NCI-H524 (cell line): ENCODE measurements around the gene MACROD2.
"Not testable (repeated sequence)": the region's sequence is repeated elsewhere in the genome, so short reads cannot be mapped to it uniquely, and the experiment has no call there.

Source experiments
- DNase-seq, 2 experiments: peaks; one replicate each; lab custom pipeline; 2025; lab: John Stamatoyannopoulos, UW

MACROD2 gene

GRCh38 chr20:14915356-14915755 is 920.0 kb downstream of the MACROD2 start:
- DNase-seq = no peak

GRCh38 chr20:14916360-14916920 is 921.1 kb downstream of the MACROD2 start:
- no peak for DNase-seq

GRCh38 chr20:14918281-14918680 is 923.0 kb downstream of the MACROD2 start:
- no peak for DNase-seq

- no peak for DNase-seq
These were observed 923.7 kb downstream of the MACROD2 start for GRCh38 chr20:14918976-14919375.

GRCh38 chr20:14919501-14920081 is 924.3 kb downstream of the MACROD2 start:
- DNase-seq = no peak

- no peak for DNase-seq
These were observed 926.2 kb downstream of the MACROD2 start for GRCh38 chr20:14921513-14921912.

GRCh38 chr20:14922503-14923267 is 927.4 kb downstream of the MACROD2 start:
- no peak for DNase-seq

GRCh38 chr20:14924433-14924832 is 929.1 kb downstream of the MACROD2 start:
- no peak for DNase-seq

GRCh38 chr20:14925300-14925699 is 930.0 kb downstream of the MACROD2 start:
- no peak for DNase-seq

GRCh38 chr20:14926436-14926835 is 931.1 kb downstream of the MACROD2 start:
- DNase-seq = not testable (repeated sequence)

- DNase-seq = peak; percentile 4 to 56
These were observed 932.8 kb downstream of the MACROD2 start for GRCh38 chr20:14928083-14928482.

- DNase-seq = no peak
These were observed 934.1 kb downstream of the MACROD2 start for GRCh38 chr20:14929388-14929787.

GRCh38 chr20:14932040-14932439 is 936.7 kb downstream of the MACROD2 start:
- DNase-seq = no peak

GRCh38 chr20:14935285-14935684 is 940.0 kb downstream of the MACROD2 start:
- DNase-seq = no peak

- DNase-seq = no peak
These were observed 941.7 kb downstream of the MACROD2 start for GRCh38 chr20:14937021-14937420.

- no peak for DNase-seq
These were observed 942.5 kb downstream of the MACROD2 start for GRCh38 chr20:14937846-14938245.

- DNase-seq = no peak
These were observed 952.2 kb downstream of the MACROD2 start for GRCh38 chr20:14947536-14947935.

- no peak for DNase-seq
These were observed 952.6 kb downstream of the MACROD2 start for GRCh38 chr20:14947946-14948345.

GRCh38 chr20:14948416-14948815 is 953.1 kb downstream of the MACROD2 start:
- peak; percentile 21 to 62 for DNase-seq

- DNase-seq = no peak
These were observed 955.3 kb downstream of the MACROD2 start for GRCh38 chr20:14950633-14951032.

GRCh38 chr20:14951105-14951504 is 955.8 kb downstream of the MACROD2 start:
- DNase-seq = no peak

- DNase-seq = no peak
These were observed 956.5 kb downstream of the MACROD2 start for GRCh38 chr20:14951707-14952418.

GRCh38 chr20:14953736-14954135 is 958.4 kb downstream of the MACROD2 start:
- no peak for DNase-seq
